Germinal center (tissue), 1 donor: ENCODE measurements around the gene MYO19.
"Not testable (repeated sequence)": the region's sequence is repeated elsewhere in the genome, so short reads cannot be mapped to it uniquely, and the experiment has no call there.

Experiments used
- DNase-seq: peaks from one replicate; pipeline ENCODE4 v3.0.0; 2012; ENCODE audit warnings: mixed read lengths, low spot score

MYO19 gene

DNA sequence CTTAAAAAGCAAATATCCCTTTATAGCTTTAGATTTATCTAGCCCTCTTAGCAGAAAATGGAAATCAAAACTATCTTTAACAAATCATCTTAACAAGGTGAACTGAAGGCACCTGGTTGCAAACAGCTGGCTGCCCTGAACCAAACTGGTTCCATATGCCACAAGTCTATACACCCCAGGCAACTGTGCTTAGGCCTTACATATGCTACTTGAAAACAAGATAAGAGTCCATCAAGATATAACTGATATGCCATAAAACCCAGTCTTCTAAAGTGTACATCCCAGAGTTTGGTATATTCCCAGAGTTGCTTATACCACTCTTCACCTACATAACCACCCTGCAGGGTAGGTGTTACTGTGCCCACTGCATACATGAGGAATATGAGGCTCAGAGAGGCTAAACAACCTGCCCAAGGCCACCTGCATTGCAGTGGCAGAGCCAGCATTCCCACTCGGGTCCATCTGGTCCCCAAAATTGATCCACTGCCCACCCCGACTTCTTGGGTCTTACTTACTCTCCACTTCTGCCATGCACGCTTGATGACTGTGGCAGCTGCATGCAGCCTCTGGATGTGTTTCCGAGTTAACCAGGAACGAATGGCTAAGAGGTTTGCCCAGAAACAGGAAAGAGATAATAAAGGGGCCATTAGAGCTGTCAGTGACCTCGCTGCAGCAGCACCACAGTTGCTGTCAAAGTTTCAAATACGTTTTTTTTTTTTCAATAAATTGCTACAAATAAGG lies 35.9 kb downstream of the MYO19 start:
- DNase-seq, result no peak

DNA sequence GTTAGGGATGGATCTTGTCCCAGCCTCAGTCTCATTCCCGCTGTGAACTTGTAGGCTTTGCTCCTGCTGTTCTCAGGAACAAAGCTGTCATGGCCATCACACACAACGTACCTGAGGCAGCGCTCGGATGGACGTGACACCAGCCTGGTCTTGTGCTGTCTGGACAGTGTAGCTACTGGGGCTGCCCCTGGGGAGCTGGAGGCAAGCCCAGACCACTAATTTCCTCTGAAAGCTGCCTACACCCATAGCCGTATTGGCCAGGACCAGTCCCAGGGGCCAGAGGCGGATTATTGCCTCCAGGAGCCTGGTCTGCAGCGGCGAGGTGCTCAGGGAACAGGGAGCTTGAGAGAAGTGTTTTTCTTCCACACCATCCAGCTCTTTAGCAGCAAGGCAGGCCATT lies 36.5 kb downstream of the MYO19 start:
- no peak for DNase-seq

DNA sequence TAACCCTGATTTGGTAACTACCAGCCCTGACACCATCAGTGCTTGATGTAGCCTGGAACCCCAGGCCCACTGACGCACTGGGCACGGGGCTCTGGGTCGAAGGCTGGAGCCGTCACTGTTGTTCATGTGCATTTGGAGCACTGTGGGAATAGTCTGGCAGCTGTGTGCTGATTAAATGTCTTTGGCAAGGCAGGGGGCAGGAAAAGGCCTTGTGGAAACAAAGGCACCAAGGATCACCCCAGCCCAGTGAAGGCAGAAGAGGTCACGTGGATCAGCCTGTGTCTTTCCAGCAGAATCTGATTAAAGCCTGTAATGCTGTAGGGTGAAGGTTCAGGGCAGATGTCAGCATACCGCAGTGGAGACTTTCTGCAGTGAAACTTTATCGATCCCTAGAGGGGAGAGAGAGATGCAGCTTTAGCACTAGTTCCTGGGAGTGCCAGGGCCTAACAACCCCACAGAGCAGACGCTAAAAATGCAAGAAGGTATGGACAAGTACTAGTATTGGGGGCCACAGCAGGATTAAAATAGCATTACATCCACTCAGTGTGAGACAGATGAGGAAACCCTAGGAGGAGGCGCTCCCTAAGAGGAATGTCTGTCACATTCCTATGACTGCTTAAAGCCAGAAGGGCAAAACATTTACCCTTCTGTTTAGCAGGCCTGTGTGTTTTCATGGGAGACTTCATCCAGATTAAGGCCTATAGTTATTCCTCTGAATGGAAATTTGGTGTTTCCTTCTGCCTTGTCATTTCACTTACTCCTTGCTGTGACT lies 38.5 kb downstream of the MYO19 start:
- DNase-seq, result no peak

DNA sequence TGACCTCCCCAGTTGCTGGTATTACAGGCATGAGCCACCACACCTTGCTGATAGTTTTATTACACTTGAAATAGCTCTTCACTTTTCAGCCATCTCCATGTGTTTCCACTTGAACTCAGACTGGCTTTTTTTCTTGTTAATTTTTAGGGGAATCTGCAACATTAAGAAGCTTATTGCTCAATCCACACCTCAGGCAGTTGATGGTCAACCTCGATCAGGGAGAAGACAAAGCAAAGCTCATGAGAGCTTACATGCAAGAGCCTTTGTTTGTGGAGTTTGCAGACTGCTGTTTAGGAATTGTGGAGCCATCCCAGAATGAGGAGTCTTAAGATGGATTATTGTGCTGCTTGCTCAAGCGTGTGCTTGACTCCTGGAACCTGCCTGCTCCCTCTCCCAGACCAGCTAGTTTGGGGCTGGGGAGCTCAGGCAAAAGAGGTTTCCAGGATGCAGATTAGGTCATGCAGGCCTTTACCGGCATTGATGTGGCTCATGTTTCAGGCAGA lies 39.5 kb downstream of the MYO19 start:
- no peak for DNase-seq

DNA sequence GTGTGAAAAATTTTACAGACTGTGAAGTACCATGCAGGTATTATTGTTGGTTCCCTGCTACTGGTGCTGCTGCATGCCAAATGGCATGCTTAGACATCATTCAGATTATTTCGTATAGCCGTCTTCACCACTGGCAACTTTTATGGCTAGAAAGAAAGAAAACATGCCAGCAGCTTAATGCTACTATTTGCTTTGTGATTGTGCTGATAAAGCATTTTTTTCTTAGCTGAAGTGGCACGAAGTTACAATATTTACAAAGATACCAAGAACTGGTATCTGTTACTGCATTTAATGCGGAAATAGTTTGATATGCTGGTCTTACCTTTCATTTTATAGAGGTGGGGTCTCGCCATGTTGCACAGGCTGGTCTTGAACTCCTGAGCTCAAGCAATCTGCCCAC lies 40.0 kb downstream of the MYO19 start:
- DNase-seq, result no peak

DNA sequence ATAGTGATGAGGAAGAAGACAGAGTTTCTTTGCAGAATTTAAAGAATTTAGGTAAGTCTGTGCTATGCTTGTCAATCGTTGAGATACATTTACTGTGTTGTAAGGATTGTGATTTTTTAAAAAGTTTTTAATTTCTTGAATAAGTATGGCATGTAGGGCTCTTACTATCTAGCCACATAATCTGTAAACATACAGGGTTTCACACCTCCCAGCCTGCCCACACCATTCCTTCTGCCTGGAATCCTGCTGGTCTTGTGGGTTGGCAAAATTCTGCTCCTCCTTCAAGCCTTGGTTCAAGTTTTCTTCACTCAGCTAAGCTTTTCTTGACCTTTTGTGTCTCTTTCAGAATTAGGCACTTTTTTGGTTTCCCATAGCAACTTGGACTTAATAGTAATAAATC lies 40.7 kb downstream of the MYO19 start:
- DNase-seq, result no peak

DNA sequence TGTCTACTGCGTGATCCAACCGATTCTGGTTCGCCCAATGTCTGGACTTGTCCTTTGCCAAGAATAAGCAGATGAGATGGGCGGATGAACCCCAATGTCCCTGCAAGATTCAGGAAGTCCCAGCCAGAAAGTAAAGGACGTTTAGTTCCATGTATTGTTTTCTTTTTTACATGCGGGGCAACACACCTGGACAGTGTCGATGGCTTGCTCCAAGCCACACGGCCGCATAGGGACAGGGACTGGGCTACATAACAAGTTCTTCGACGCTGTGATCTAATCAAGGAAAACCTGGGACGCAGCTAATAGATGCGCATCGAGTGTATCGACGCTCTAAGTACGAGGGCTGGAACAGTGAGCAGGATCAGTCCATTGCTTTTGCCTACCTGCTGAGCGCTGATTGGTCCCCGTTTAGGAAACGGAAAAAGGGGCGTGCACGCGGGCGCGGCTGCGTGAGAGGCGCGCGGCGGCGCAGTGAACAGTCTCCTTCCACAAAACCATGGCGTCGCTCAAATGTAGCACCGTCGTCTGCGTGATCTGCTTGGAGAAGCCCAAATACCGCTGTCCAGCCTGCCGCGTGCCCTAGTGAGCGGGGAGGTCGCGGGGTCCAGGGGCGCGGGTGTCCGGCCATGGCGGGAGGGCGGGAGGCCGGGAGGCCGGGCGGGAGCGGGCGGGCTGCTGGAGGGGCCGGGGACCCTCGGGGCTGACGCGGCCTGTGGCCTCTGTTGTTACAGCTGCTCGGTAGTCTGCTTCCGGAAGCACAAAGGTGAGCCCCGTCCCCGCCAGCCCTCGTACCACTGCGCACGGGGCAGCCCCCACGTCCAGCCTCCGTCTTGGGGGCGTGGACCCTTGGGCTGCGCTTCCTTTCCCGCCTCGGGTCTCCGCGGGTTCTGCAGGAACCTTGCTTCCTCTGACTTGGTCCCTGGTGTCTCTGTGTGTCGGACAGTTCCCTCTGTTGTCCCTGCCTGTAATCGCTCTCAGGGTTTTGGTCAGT lies 48.2 kb downstream of the MYO19 start, which contains the start of gene ZNHIT3:
TSS of gene ZNHIT3 (plus strand) at position 478 of the 991 bp plus-strand sequence. CDS start at position 497, 19 bp downstream.
- peak; percentile 95 for DNase-seq

DNA sequence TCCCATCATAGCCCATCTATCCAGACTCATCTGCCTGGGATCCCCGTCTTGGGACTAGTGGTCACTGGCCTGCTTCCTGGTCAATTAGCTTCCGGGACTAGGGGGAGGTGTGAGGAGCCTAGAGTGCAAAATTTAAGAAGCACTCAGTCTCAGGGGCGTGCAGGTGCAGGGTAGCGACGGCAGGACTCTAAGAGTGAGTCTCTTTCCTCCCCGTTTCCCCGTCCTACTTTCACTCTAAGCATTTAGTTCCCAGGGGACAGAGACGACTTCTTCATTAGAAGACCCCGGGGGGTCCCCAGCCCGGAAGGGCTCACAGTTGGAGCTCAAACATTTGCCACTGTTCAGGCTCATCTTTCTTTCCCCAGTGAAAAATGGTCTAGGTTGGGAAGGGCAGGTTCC lies 48.9 kb downstream of the MYO19 start:
- DNase-seq, result peak; percentile 56

DNA sequence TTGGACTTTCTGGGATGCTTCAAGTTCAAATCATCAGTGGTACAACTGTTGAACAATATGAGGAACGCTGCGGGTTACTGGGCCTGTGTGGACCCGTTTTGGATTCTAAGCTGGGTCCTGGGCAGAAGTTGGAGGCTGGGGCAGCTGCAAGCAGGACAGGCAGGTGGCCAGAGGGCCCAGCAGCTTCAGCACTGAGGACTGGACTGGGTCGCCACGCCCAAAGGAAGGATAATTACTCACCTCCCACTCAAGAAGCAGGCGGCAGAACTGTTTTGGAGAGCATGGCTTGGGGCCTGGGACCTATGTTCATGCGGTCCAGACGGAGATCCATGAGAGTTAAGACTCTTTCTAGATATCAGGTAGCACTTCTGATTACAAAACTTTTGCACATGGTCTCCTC lies 49.6 kb downstream of the MYO19 start:
- DNase-seq, result no peak

DNA sequence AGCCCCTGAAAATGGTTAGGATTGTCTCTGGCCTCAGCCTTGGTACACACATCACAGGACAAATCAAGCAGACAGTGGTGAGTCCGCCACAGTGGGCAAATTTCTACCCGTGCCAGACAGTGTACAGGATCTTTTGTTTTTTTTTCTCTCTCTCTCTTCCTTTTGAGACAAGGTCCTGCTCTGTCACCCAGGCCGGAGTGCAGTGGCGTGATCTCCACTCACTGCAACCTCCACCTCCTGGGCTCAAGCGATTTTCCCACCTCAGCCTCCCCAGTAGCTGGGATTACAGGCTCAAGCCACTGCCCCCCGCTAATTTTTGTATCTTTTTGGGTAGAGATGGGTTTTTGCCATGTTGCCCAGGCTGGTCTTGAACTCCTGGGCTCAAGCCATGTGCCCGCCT lies 50.6 kb downstream of the MYO19 start:
- not testable (repeated sequence) for DNase-seq

DNA sequence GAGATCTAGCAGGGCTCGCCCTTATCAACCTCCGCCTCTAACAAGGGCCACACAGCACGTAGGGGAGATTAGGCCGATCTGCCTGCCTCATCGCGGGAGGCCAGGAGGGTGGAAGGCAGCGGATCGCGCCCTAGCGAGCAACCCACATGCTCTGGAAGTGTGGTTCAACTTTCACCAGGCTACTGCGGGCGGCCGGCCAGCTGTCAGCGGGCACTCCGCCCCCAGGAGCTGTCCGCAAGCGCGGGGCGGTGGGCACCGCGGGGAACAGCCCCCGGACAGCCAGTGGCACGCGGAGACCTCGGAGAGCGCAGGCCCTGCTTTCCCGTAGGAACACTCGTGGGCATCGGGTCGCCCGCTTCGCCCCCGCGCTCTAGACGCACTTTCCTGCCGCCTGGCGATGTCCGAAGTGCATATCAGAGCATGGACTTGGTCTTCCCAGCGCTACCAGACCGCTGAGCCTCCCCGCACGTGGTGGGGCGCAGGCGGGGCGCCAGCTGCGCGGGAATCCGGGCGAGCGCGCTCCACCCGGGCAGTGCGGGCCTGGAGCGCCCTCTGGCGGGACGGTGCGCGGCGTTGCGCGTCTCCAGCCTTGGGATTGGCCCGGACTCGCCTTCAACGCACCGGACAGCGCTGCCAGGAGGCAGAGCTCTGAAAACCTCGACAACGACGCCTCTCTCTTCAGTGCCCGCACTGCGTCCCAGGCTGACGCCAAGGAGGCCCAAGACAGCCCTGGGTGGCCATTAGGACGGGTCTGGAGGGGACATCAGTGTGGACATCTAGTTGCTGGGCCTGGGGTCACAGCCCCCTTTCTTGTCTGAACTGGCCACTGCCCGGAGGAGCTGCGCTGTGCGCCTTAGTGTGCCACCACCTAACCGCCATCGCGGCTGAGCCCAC lies 51.8 kb downstream of the MYO19 start:
- DNase-seq, result peak; percentile 89

DNA sequence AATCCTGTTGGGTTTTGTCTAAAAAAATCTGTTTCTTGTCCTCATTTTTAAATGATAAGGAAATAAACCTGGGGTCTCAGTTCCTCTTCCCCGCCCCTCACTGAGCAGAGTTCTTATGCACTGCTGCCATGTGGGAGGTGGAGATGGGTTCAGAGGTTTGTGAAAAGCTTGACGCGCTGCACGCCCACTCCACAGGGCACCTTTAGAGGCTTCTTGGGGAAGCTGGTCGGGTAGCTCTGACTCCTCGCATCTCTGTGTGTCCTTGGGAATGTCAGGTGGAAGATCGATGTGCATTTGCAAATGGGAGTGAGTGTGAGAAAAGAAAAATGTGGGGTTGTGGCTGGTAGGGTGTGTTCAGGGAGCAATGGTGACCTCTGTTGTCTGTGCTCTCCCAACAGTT lies 52.8 kb downstream of the MYO19 start:
- no peak for DNase-seq

DNA sequence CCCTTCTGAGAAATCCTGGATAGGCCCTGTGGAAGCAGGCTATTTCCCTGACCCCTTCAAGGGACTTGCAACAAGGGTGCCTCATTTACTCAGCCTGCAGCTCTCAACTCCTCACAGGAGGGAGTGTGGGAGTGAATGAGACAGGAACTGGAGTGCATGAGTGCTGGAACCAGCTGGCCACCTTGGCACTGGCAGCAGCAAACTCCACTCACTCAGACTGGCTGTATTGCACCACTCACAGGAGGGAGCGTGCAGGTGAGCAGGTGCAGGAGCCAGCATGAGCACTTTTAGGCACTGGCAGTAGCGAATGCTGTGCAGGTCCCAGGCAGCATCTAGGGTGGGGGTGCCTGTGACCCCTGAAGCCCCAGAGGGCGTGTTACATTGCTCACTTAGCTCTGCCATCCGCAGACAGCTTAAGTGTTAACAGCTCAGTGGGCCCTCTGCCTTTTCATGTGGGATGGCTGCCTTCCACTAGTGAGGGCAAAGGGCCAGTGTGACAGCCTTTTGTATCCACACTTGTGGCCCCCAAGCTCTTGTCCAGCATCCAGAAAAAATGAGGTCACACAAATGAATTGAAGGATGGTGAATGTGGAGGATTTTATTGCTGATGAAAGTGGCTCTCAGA lies 59.2 kb downstream of the MYO19 start:
- no peak for DNase-seq

DNA sequence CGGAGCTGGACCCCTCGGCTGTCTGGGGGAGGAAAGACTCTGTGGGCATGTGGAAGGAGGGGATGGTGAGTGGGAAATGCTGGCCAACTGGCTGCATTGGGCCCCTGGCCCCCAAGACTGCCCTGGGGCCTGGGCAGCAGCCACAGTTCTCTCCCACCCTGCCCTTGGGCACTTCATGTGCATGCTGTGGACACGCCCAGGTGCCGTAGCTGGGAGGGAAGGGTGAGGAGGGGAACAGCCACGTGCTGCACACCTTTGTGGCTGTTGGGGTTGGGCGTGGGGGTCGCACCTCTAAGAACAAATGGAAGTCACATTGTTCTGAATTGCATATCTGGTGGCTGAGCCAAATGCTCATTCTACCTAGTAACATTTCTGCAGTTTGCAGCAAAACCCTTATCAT lies 60.1 kb downstream of the MYO19 start:
- no peak for DNase-seq

DNA sequence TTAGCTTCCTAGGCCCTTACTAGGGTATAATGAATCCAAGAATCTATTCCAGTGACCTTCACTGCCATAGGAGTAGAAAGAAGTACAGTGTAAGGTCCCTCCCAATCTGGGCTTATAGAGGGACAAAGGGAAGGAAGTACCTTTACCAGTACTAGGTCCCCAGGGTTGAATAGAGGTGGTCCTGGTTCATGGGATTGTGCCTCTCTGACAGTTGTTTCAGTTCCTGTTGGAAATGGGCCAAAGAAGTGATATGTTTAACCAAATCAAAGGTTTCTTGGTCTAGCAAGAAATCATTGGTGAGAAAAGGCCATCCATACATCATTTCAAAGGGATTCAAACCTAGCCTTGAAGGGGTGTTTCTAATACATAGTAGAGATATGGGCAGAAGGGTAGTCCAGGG lies 64.2 kb downstream of the MYO19 start:
- DNase-seq, result no peak

DNA sequence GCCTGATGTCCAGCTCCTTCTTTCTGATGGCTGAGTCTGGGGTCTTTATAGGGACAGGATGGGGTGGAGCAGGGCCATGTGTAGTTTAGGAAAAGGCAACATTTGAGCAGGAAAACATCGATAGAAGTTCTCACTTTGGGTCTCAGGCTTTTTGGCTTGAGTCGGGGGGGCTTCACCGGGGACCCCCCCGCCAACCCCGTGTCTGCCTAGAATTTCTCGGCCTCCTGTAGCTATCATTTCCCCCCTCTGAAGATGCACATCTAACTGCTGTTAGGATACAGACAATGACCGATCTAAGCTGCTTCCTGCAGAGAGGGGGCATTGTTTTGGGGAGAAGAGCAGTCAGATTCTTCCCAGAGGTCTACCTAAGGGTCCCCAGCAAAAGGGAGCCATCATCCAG lies 64.9 kb downstream of the MYO19 start:
- no peak for DNase-seq

DNA sequence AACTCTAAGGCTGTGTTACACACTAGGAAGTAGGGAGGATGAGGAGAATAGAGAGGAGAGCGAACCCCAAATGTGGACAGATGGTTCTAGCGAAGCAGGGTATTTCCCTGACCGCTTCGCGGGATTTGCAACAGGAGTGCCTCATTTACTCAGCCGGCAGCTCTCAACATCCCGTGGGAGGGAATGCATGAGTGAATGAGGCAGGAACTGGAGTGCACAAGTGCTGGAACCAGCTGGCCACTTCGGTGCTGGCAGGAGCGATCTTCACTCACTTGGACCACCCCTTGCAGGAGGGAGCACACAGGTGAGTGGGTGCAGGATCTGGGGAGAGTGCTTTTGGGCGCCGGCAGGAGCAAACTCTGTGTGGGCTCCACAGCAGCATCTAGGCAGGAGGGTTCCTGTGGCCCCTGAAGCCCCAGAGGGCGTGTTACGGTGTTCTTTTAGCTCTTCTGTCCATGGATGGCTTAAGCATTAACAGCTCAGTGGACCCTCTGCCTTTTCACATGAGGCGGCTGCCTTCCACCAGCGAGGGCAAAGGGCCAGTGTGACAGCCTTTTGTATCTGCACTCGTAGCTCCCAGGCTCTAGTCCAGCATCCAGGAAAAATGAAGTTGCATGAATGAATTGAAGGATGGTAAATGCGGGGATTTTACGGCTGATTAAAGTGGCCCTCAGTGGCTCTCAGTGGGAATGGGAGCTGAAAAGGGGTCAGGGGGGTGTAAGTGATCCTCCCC lies 65.6 kb downstream of the MYO19 start:
- DNase-seq, result no peak

DNA sequence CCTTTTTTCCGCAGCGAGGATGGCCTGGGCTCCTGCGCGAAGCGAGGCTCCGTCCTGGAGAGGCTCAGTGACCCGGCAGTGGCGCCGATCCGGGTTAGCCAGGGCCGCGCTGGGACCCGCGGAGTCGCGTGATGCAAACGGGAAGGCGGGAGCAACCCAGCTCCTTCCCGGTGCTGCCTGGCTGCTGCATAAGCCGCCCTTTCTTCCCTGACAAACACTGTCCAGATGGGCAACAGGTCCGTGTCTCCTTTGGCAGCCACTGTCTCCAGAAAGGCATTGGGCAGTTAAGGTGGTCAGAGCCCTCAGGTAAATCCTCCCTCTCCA lies 69.9 kb downstream of the MYO19 start:
- DNase-seq, result no peak

DNA sequence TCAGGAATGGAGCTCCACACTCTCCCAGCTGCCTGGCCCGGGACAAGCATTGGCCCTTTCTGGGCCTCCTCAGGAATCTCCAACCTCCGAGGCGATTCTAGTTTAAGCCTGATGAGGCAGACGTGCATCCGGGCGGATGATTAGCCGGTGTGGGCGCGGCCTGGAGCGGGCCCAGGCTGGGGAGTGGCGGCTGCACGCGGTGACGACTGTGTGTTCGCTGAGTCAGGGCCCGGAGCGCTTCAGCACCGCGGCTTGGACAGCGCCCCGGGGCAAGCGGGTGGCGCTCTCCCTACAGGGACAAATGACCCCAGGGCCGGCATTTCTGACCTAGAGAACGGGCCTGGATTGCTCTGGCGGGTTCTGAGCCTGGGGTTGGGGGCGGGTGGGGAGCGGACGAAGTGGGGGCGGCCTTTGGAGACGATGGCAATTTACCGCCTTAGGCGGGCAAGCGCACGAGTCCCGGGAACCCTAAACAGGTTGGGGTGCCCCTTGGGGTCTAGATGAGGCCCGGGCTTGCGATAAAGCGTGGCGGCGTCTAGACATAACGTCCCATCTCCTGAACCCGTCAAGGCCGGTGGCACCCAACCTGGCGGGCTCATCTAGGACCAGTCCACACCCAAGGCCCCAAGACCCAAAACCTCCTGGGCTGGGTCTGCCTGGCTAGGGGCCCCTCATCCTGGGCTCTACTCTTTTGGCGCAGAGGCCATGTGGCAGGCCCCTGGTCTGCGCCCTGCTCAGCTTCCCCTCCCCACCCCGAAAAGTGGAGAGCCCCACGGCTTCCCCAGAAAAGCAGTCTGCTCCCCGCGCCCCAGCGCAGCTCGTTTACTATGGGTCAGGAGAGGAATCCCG lies 70.5 kb downstream of the MYO19 start:
- DNase-seq, result peak; percentile 78
